GM21360 (cell line): Measurements from ENCODE around the gene CLRN3.

Experiments
- ATAC-seq: cut with Tn5 transposase; IDR thresholded peaks from one replicate; pipeline ENCODE4 v1.9.1; 2021; ENCODE audit warnings: mild to moderate bottlenecking, moderate library complexity; ENCODE audit not compliant: unreplicated experiment

CLRN3 gene

GRCh38 chr10:127875916-127876315, 16.8 kb downstream of the CLRN3 start:
- no peak for ATAC-seq

DNA sequence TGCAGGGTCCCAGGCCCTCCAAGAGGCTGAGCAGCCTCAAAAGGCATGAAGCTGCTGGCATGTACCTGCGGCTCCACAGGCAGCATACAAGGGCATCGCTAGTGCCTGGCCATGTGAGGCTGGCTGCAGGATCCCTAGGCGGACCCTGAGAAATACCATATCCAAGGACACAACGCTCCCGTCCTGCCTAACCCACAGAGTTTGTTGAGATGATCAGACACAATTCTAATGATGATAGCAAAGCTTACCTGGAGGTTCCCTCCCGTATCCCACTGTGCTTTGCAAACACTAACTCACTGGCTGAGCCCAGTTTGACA, 17.3 kb downstream of the CLRN3 start:
- ATAC-seq: no peak

DNA sequence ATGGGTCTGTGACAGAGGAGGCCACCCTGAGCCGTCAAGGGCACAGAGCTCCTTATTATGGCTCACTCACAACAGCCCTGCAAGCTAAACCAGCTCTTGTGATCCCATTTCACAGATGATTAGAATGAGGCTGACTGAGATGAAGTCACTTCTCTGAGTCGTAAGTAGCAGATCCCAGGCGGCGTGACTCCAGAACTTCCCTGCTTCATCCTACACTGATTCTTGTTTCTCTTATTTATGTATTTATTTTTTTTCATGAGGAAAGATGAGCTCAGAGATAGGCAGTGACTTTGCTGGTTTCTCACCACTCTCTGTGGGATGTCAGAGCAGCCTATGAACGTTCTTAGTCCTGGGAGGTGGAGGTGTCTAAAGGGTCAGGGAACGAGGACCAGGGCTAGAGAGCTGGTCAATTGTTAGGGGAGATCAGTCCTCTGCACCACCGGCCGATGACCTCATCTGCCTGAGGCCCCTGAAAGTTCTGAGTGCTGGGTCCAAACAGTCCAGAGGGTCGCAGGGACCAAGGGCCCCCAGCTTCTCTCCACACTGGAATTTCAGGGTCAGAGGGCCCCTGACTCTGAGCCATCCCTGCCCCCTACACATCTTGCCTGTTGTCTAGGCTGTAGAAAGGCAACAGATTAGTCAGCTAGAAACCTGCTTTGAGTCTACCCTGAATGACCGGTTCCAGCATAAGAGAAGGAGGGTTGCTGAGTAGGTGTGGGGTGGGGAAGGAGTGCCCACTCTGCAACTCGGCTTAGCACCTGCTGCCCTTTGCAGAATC, 17.9 kb downstream of the CLRN3 start:
- no peak for ATAC-seq

DNA sequence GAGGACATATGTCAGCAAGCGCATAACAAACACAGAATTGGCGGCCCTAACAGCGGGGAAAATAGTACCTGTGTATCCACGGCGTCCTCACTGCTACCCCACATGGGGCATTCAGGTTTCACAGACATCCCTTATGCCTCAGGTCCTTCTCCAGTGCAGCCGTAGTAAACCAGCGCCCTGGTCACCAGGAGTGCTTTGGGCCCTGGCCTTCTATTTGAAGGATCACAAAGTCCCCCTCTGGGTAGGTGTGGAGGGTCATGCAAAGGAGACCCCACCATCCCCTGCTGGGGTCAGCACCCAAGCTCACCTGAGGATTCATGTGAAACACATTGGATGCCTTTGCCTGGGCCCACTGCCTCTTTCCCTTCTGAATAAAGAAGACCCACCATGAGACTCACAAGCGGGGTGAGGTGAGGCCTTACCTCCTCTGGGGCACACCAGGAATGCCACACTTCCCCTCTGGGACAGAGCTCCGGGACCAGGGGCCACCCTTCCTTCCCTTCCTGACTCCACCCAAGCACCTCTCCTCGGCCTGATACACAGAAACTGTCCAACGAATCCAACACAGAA, 18.8 kb downstream of the CLRN3 start:
- no peak for ATAC-seq

DNA sequence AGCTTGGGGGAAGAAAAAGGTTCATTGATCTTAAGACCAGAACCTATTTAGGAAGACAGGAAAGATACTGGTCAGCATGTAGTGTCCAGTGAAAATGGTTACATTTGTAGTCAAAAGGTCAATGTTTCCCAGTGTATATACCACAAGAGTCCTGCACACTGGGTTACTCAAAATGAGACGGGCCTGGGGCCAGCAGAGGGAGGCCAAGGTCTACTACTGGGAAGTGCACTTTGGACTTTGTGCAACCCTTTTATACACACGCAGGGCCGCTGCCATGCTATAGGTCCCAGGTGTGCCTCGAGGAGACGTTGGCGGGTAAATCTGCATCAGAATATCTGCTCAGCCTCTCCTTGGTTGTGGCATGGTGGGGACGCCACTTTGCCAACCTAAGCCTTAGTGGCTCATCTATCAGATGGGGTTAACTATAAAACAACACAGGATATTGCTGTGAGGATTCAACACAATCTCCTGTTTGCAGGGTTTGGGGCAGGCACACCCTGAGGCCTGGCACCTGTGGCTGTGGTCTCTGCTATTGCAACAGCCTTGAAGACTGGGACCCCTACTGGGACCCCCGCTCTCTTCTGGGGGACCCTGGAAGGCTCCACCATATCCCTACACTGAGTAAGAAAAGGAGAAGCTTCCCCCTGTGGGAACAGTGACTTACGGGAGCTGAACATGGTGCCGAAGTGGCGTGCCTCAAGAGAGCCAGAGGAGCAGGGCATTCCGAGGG, 19.7 kb downstream of the CLRN3 start:
- no peak for ATAC-seq

GRCh38 chr10:127872011-127872761, 20.6 kb downstream of the CLRN3 start:
- ATAC-seq: no peak

DNA sequence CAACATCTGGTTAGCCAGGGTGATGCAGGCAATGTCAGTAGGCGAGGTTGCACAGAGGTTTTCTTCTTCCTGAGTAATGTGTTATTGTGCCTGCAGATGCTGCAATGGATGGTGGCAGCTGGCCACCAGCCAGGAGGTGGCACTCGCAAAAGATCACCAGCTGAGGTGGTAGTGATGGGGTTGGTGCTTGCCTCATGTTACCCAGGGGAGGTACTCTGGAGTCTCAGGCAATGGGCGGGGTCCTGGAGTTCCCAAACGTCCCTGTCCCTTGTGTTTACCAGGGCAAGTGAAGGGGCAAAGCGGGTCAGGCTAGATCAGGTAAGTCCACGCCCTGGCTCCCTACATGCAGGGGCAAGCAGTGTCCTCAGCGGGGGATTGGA, 21.1 kb downstream of the CLRN3 start:
- no peak for ATAC-seq

DNA sequence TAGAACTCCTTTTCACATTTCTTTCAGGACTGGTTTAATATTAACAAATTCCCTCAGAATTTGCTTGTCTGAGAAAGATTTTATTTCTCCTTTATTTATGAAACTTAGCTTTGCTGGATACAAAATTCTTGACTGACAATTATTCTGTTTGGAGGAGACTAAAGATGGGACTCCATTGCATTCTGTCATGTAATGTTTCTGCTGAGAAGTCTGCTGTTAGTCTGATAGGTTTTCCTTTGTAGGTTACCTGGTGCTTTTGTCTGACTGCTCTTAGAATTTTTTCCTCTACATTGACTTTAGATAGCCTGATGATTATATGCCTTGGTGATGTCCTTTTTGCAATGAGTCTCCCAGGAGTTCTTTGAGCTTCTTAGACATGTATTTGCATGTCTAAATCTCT, 23.4 kb downstream of the CLRN3 start:
- ATAC-seq: no peak

DNA sequence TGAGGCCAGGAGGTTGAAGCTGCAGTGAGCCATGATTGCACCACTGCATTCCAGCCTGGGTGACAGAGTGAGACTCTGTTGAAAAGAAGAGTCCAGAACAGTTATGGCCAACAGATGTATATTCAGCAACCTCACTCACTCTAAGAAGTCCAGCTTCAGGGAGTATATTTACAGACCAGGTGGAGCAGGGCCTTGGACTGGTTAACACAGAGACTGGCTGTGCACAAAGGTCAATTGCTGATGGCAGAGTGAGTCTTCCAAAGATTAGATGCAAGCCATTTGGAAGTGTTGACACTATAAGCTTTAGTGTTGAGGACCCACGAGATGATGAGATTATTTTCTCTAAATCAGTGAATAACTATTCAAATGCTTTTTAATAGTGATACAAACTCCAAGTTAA, 24.9 kb downstream of the CLRN3 start:
- ATAC-seq: no peak

DNA sequence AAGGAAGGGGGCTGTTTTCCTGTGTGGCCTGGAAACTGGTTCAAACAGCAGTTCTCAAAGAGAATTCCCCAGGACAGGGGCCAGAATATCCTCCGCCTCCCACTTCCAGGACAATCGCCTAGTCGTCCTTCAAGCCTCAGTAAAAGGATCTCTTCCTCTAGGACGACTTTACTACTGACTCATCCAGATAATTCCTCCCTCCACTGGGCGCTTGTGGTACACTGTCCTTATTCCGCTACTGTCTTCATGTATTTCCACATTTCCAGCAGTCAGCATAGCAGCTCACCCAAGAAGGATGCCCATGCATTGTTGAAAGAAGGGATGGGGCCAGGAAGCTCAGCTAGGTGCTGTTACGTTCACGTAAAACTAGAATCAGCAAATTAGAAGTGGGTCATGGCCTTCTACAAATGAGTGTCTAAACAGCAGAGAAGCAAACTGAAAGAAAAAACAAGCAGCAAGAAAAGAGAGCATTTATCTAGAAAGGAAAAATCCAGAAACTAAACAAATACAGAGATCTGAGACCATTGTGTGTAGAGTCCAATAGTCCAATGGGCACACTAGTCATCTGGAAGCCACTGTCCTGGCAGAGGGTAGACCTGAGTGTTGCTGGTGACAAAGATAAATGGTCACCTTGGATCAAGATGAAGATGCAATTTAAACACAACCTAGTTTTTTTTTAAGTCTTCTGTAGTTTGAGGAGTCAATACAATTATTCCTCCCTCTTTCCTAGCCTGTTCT, 26.3 kb downstream of the CLRN3 start:
- no peak for ATAC-seq

GRCh38 chr10:127863231-127863825, 29.4 kb downstream of the CLRN3 start:
- no peak for ATAC-seq

- no peak for ATAC-seq
Observed at GRCh38 chr10:127860592-127860991, 32.1 kb downstream of the CLRN3 start.

- no peak for ATAC-seq
Observed at GRCh38 chr10:127855976-127856375, 36.8 kb downstream of the CLRN3 start.

GRCh38 chr10:127855591-127855881, 37.2 kb downstream of the CLRN3 start:
- no peak for ATAC-seq

DNA sequence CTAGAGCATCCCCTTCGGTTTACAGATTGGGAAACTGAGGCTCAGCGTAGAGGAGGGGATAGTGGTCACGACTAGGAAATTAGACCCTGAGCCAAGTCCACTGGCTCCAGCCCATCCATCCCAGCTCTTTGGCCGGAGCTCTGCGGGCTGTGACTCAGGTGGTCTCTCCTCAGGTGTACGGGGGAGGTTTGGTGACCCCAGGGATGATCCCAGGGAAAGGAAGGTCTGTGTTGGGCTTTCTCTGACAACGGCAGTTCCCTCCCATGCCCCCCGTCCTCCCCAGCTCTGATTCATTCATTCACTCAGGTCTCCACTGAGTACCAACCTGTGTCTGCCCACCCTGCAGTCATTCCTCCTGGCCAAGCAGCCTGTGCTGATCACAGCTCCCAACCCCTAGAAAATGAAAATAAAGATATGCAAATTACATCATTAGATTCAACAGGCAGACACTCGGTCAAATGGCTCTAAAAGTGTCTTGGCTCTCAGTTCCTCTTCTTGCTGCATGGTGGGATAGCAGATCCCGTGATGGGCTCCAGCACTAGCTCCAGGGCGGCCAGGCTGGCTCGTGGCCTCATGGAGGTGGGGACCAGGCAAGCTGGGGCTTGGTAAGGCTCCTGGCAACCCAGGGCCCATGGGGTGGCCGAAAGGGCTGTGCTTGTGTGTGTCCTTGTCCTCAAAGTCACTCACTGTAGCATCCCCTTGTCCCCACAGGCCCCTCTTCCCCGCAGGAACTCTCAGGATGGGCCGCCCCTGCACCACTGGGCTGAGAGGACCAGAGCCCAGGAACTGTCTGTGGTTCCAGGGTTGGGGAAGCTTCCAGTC, 37.8 kb downstream of the CLRN3 start:
- ATAC-seq: peak; percentile 74

DNA sequence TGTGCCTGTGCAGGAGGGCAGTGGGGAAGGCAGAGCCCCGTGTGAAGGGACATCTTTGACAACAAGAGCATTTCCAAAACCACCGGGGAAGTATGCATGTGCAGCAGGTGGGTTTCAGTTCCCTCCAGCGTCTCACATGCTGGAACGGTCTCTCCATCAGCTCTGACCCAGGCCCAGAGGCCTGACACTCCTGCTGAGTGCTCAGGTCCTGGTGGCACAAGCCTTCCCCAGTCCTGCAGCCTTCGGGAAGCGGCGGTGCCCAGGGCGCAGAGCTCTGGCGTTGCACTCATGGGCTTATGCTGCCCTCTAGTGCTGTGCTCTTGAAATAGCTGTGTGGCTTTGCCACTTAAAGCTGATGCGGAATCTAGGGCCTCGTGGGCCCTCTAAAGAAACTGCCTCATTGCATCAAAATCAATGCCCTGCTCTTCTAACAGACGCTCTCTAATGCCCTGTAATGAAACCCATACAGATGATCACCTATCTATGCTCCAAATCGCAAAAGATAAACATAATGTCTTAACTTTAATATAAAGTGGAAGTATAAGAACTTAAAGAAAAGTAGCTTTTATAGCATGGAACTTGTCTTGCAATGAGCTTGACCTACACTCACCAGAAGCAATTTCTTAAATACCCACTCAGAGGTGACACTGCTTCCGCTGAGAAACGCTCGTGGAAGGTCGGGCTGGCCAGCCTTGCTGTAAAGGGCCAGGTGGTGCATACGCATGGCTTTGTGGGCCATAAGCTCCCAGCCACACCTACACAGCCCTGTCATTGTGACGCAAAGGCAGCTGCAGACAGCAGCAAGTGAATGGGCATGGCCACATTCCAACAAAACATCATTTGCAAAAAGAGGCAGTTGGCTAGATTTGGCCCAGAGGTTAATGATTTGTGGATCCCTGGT, 38.6 kb downstream of the CLRN3 start:
- peak; percentile 58 for ATAC-seq

DNA sequence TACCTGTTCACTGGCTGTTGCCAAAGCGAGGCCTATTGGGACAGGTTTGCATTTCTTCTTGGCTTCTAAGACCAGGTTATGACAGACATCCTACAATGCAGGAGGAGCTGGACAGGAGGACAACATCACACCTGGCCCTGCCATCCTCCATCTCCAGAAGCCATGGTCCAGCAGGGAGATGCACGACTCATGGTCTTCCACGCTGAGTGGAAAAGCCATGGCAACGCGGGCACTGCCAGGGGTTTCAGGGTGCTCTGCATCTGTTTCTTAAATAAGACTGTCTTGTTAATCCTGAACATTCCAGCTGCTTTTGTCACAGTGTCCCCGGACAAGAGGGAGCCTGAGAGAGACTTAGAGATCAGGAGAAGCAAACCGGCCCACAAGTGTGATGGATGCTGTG, 40.3 kb downstream of the CLRN3 start:
- no peak for ATAC-seq

DNA sequence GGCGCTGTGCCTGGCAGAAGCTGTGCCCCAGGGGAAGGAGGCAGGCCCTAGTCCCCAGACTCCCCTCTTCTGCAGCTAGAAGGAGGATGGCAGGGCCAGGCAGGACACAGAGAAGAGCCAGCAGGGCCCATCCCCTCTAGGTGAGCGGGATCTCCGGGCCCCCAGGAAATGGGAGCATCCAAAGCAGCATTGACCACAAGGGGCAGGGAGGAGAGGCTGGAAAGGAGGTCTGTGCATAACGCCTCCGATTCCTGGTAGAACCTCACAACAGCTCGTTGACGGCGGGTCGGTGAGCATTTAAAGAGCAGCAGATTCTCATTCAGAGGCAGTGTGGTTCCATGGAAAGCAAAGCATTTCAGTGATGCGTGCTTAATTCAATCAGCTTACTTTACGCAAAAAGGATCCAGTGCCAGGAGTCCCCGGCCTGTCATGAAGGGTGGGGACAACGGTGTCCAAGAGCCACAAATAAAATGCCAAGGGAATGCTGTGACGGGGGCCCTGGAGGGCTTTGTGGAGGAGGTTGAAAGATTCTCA, 41.0 kb downstream of the CLRN3 start:
- no peak for ATAC-seq

DNA sequence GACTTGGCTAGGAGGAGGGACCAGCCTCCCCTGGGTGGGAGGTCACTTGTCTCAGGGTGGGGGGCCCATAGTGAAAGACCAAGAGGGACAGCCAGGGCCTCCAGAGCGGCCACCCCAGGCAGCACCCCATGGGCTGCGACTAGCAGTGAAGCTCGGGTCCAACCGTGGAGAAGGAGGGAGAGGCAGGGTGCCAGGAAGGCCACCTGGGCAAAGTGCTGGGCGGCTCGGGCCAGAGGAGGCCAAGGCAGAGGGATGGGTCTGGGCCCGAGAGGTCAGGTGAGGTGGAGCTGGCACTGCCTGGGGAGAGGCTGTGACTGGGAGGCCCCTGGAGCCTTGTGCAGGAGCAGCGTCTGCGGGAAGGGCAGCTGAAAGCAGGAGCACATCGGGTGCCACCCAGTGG, 41.8 kb downstream of the CLRN3 start:
- no peak for ATAC-seq
